K562 (cell line): ENCODE measurements around the gene DYRK1B. TPM values are rescaled to one million over a fixed set of nuclear protein-coding genes. Genes with fewer than 3 reads are reported as not detected.

Experiments
- ATAC-seq: fragments of 200-7000 bp; cut with Tn5 transposase; 3 replicates; pipeline ENCODE4 v1.9.1; 2020; ENCODE audit warnings: moderate library complexity
- BruUV-seq: library from RNA; stranded (reverse); fragments of 400-500 nt; replicated peaks from 2 replicates; lab custom pipeline; 2021; lab: Mats Ljungman, UMichigan
- CTCF ChIA-PET: fragments of 300-600 bp; formaldehyde crosslinking; extraction: SDS; loops from one replicate; lab custom pipeline; 2021; ENCODE audit warnings: low intra/inter-chr PET ratio; lab: Yijun Ruan, JAX
- POLR2A ChIA-PET: fragments of 300-600, 350-650 bp; sonication (Branson Sonifier 250); formaldehyde crosslinking; extraction: SDS; loops from one replicate; lab custom pipeline; 2021; ENCODE audit warnings: antibody characterized with exemption, inconsistent platforms; lab: Yijun Ruan, JAX
- DNase-seq, 4 experiments: peaks; one replicate each; pipeline versions ENCODE4 v3.0.0 to v3.0.0-alpha.2; 2011 to 2018; ENCODE audit warnings: low spot score in 3 of 4, mixed read lengths in 3 of 4; ENCODE audit errors: extremely low read depth in 1 of 4
- FAIRE-seq: peaks from 2 replicates; lab custom pipeline; 2011; peaks lifted over from hg19 to GRCh38; lab: Jason Lieb, UNC
- H2AFZ ChIP-seq: 2 replicates; pipeline ENCODE4 v1.6.0; 2011; ENCODE audit warnings: low read depth, low read length, control low read depth, inconsistent platforms
- H3K27ac ChIP-seq: fragments of 200-600 bp; 3 replicates; pipeline ENCODE4 v1.8.0; 2011; ENCODE audit warnings: low read depth, mild to moderate bottlenecking, control low read depth, inconsistent platforms, low read length, moderate library complexity, mixed read lengths; ENCODE audit errors: extremely low read depth
- H3K27me3 ChIP-seq, 2 experiments: fragments of 300-600 bp in 1 of 2; 2 replicates in 1 of 2; 3 replicates in 1 of 2; pipeline versions ENCODE4 v1.6.0 to v1.8.0; 2011; ENCODE audit warnings: inconsistent platforms in 2 of 2, low read length in 2 of 2, mild to moderate bottlenecking in 1 of 2, mixed read lengths in 1 of 2, moderate library complexity in 1 of 2; ENCODE audit not compliant: control insufficient read depth in 2 of 2, insufficient read depth in 2 of 2
- H3K36me3 ChIP-seq: fragments of 300-600 bp; 3 replicates; pipeline ENCODE4 v1.8.0; 2011; ENCODE audit warnings: mild to moderate bottlenecking, low read length, inconsistent platforms; ENCODE audit not compliant: control insufficient read depth, insufficient read depth
- H3K4me1 ChIP-seq, 2 experiments: fragments of 200-600 bp in 1 of 2; replicated peaks in 1 of 2; 2 replicates in 1 of 2; 3 replicates in 1 of 2; pipeline versions ENCODE4 v1.5.1 to v1.8.0; 2011; ENCODE audit warnings: inconsistent platforms in 2 of 2, low read length in 2 of 2, mild to moderate bottlenecking in 1 of 2, mixed read lengths in 1 of 2, moderate library complexity in 1 of 2; ENCODE audit not compliant: control insufficient read depth in 2 of 2, insufficient read depth in 2 of 2
- H3K4me2 ChIP-seq: 2 replicates; pipeline ENCODE4 v1.6.1; 2011; ENCODE audit warnings: low read length, control low read depth, inconsistent platforms, mixed read lengths; ENCODE audit not compliant: insufficient read depth
- H3K4me3 ChIP-seq: fragments of 200-600 bp; sonication (generic), shearing (Covaris generic); 2 replicates; pipeline ENCODE4 v1.5.1; 2016; ENCODE audit warnings: control low read depth, inconsistent platforms
- H3K79me2 ChIP-seq: fragments of 200-600 bp; 3 replicates; pipeline ENCODE4 v1.8.0; 2011; ENCODE audit warnings: low read length, inconsistent platforms; ENCODE audit not compliant: control insufficient read depth, insufficient read depth
- H3K9ac ChIP-seq, 2 experiments: 2 replicates each; pipeline versions ENCODE4 v1.6.0 to v1.6.1; 2011; ENCODE audit warnings: low read depth in 2 of 2, low read length in 2 of 2, control low read depth in 1 of 2, inconsistent platforms in 1 of 2, mild to moderate bottlenecking in 1 of 2, mixed read lengths in 1 of 2; ENCODE audit not compliant: insufficient read depth in 1 of 2
- H3K9me1 ChIP-seq: one replicate; pipeline ENCODE4 v1.6.0; 2011; ENCODE audit warnings: inconsistent platforms, mild to moderate bottlenecking, low read length, moderate library complexity; ENCODE audit not compliant: control insufficient read depth, insufficient read depth
- H3K9me3 ChIP-seq: replicated peaks from 2 replicates; pipeline ENCODE4 v1.5.1; 2011; ENCODE audit warnings: low read depth, low read length, inconsistent platforms; ENCODE audit not compliant: control insufficient read depth, insufficient read depth
- H4K20me1 ChIP-seq: replicated peaks from 2 replicates; pipeline ENCODE4 v1.6.1; 2011; ENCODE audit warnings: low read length, inconsistent platforms, mixed read lengths; ENCODE audit not compliant: control insufficient read depth, insufficient read depth
- BRD4 ChIP-seq: fragments of 200-600 bp; sonication (generic); IDR thresholded peaks from 2 replicates; pipeline ENCODE4 v1.6.1; 2017; ENCODE audit warnings: inconsistent platforms
- CREB1 ChIP-seq, 2 experiments: sonication (generic) in 1 of 2; formaldehyde crosslinking in 1 of 2; IDR thresholded peaks; 2 replicates each; pipeline versions ENCODE4 v1.6.1 to v1.8.0; 2012 to 2022; ENCODE audit warnings: inconsistent platforms in 1 of 2, mild to moderate bottlenecking in 1 of 2, missing genetic modification reagents in 1 of 2, moderate library complexity in 1 of 2
- FOXK1 ChIP-seq: sonication (generic); formaldehyde crosslinking; IDR thresholded peaks from 2 replicates; pipeline ENCODE4 v1.8.0; 2022; ENCODE audit warnings: missing genetic modification reagents, mild to moderate bottlenecking, borderline replicate concordance
- FOXP1 ChIP-seq: sonication (generic); formaldehyde crosslinking; IDR thresholded peaks from 2 replicates; pipeline ENCODE4 v1.8.0; 2022; ENCODE audit warnings: mild to moderate bottlenecking, missing genetic modification reagents
- HDAC1 ChIP-seq, 2 experiments: fragments of 450-650 bp; IDR thresholded peaks; 2 replicates each; pipeline ENCODE4 v1.6.1; 2016 to 2017; ENCODE audit warnings: inconsistent platforms in 1 of 2, mild to moderate bottlenecking in 1 of 2, moderate library complexity in 1 of 2
- HDAC6 ChIP-seq: IDR thresholded peaks from 2 replicates; pipeline ENCODE4 v1.6.1; 2012; ENCODE audit warnings: low read depth, mild to moderate bottlenecking, control low read depth, inconsistent platforms, low read length, moderate library complexity
- RBFOX2 ChIP-seq: fragments of 200-400 bp; formaldehyde crosslinking; IDR thresholded peaks from 2 replicates; pipeline ENCODE4 v1.6.1; 2017; ENCODE audit warnings: low read depth, mild to moderate bottlenecking, low read length, moderate library complexity
- SRSF1 ChIP-seq: fragments of 200-400 bp; formaldehyde crosslinking; IDR thresholded peaks from 2 replicates; pipeline ENCODE4 v1.6.1; 2017; ENCODE audit warnings: mild to moderate bottlenecking, low read depth, low read length, moderate library complexity
- TBP ChIP-seq: optimal IDR thresholded peaks from 2 replicates; pipeline ENCODE3; 2011; ENCODE audit warnings: low read depth, low read length, improper control_type of control experiment
- TCF7 ChIP-seq: sonication (generic); IDR thresholded peaks from 2 replicates; pipeline ENCODE4 v1.6.1; 2016; ENCODE audit warnings: antibody characterized with exemption, borderline replicate concordance
- TSC22D4 ChIP-seq: fragments of 450-650 bp; IDR thresholded peaks from 2 replicates; pipeline ENCODE4 v1.6.1; 2016; ENCODE audit warnings: missing genetic modification characterization, missing biosample characterization, control low read depth
- U2AF1 ChIP-seq: fragments of 200-400 bp; formaldehyde crosslinking; optimal IDR thresholded peaks from 2 replicates; pipeline ENCODE3; 2017; ENCODE audit warnings: mild to moderate bottlenecking, low read depth, low read length, moderate library complexity
- ZNF121 ChIP-seq: sonication (generic); formaldehyde crosslinking; conservative IDR thresholded peaks from 2 replicates; pipeline ENCODE4 v1.8.0; 2022; ENCODE audit warnings: missing genetic modification reagents
- WGBS: fragments of 100-300 bp; shearing (Covaris generic); methylation state at CpG from one replicate; pipeline ENCODE4 v1.1.6; 2016; ENCODE audit warnings: low coverage, mixed read lengths; ENCODE audit not compliant: insufficient coverage; ENCODE audit errors: missing lambda C conversion rate; 5-methylcytosine and 5-hydroxymethylcytosine counted together
- in situ Hi-C: fragments of 300-500 bp; cut with MboI; formaldehyde crosslinking; loops from 4 replicates; pipeline ENCODE4 v1.15.0; 2018; ENCODE audit warnings: inconsistent platforms, mixed read lengths
- intact Hi-C: fragments of 100-400 bp; cut with micrococcal nuclease; formaldehyde crosslinking; loops from 2 replicates; pipeline ENCODE4 v1.14.2; 2022
- polyA plus RNA-seq, 8 experiments: library from polyadenylated mRNA; depleted of rRNA in 4 of 8; stranded (reverse) in 5 of 8; unstranded in 3 of 8; fragments of >200 nt; fragmentation: Nextera tagmentation in 2 of 8; fragmentation: Illumina TruSeq in 1 of 8; extraction: Ambion mirVana in 2 of 8; extraction: Trizol in 1 of 8; gene quantifications; 2 replicates each; pipeline versions ENCODE4 v1.2.1 to v1.2.3, GENCODE V29; 2011 to 2014; ENCODE audit warnings: inconsistent platforms in 1 of 8, missing spikeins in 1 of 8
- total RNA-seq, 7 experiments: library from RNA; depleted of rRNA in 6 of 7; stranded (reverse); fragments of >200 nt in 6 of 7; fragmentation: Illumina TruSeq in 2 of 7; extraction: Trizol in 2 of 7; gene quantifications; 2 replicates each; pipeline versions ENCODE4 v1.2.1 to v1.2.3, GENCODE V29; 2011 to 2021; ENCODE audit warnings: low replicate concordance in 1 of 7
- TF ChIP-seq, protein P1 (sequence below), 3 experiments: IDR thresholded peaks in 2 of 3; conservative IDR thresholded peaks in 1 of 3; 2 replicates each; pipeline ENCODE4 v1.5.1; 2011 to 2012; ENCODE audit warnings: low read length in 3 of 3, mild to moderate bottlenecking in 3 of 3, control low read depth in 2 of 3, improper control_type of control experiment in 1 of 3, inconsistent platforms in 1 of 3, low read depth in 1 of 3, mixed read lengths in 1 of 3, moderate library complexity in 1 of 3; ENCODE audit not compliant: insufficient read depth in 2 of 3

The DYRK1B gene
- total and polyA plus RNA-seq, 9 of the 15 experiments (the other 6 are each of a cell fraction or from before 2014, with no cell fraction given), result 0.91 to 5.2 (median 1.5) TPM; not detected in 2

DNA sequence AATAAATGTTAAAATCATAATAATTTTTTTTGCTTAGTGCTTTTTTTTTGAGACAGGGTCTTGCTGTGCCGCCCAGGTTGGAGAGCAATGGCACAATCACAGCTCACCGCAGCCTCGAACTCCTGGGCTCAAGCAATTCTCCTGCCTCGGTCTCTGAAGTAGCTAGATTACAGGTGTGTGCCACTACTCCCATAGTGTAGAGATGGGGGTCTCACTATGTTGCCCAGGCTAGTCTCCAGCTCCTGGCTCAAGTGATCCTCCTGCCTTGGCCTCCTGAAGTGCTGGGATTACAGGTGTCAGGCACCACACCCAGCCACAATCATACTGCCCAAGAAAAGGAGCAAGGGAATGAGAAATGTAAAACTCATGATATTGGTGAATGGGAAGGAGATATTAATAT is 7.1 kb upstream of the DYRK1B start:
- H3K27ac ChIP-seq, result peak overlapping the region; percentile 14; the same call in 1 of the 3 replicates
- peaks cover 35 to 55% of the 10 kb centered on the region in 2 experiments for H3K4me1 ChIP-seq
- H3K36me3 ChIP-seq, result peaks cover 73% of the 10 kb centered on the region
- peaks cover 79% of the 10 kb centered on the region for H3K79me2 ChIP-seq
- no peak overlapping the region for H3K9ac ChIP-seq
- DNase-seq (no peak), FAIRE-seq (no peak), ATAC-seq (no peak)
- no peak overlapping the region for H2AFZ ChIP-seq
- intact Hi-C loops, result loop anchor here (5.0 kb wide), 1 partner anchor 289 kb away; no protein-coding TSS in a partner anchor
- no peak overlapping the region for H3K4me3 ChIP-seq
- H3K9me1 ChIP-seq, result peaks cover 8% of the 10 kb centered on the region
- H4K20me1 ChIP-seq, result peaks cover 55% of the 10 kb centered on the region
- no peaks in the 10 kb centered on the region for H3K27me3 ChIP-seq
- POLR2A ChIA-PET, result interaction anchor here (0.6 kb wide), 1 partner anchor 13 kb away, joined by 3 read pairs; no protein-coding TSS in a partner anchor
- no peaks in the 10 kb centered on the region for H3K9me3 ChIP-seq
- peak overlapping the region; percentile 7; the same call in 1 of the 2 replicates for H3K4me2 ChIP-seq
- no peak for TF ChIP-seq HDAC1 (IDR thresholded peaks at IDR 0.05)
- TF ChIP-seq TCF7, result no peak
- no peak for TF ChIP-seq TSC22D4 (tag)
- no peak for TF ChIP-seq CREB1 (IDR thresholded peaks at IDR 0.05)
- no peak for TF ChIP-seq CREB1 (CRISPR knock-in tag; IDR thresholded peaks at IDR 0.05)
- TF ChIP-seq ZNF121 (CRISPR knock-in tag), result peak; percentile 74
- TF ChIP-seq, protein P1, sequence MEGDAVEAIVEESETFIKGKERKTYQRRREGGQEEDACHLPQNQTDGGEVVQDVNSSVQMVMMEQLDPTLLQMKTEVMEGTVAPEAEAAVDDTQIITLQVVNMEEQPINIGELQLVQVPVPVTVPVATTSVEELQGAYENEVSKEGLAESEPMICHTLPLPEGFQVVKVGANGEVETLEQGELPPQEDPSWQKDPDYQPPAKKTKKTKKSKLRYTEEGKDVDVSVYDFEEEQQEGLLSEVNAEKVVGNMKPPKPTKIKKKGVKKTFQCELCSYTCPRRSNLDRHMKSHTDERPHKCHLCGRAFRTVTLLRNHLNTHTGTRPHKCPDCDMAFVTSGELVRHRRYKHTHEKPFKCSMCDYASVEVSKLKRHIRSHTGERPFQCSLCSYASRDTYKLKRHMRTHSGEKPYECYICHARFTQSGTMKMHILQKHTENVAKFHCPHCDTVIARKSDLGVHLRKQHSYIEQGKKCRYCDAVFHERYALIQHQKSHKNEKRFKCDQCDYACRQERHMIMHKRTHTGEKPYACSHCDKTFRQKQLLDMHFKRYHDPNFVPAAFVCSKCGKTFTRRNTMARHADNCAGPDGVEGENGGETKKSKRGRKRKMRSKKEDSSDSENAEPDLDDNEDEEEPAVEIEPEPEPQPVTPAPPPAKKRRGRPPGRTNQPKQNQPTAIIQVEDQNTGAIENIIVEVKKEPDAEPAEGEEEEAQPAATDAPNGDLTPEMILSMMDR (IDR thresholded peaks at IDR 0.05 in 2 of 3, conservative IDR thresholded peaks at IDR 0.05 in 1 of 3; ENCODE audit: insufficient read depth in 2 of 3, low read depth in 1 of 3, low read length in 3 of 3), result no peak
- TF ChIP-seq FOXP1 (CRISPR knock-in tag), result no peak
- no peak for TF ChIP-seq TBP
- TF ChIP-seq U2AF1, result no peak
- no peak for TF ChIP-seq HDAC6
- TF ChIP-seq RBFOX2, result no peak
- no peak for TF ChIP-seq BRD4
- TF ChIP-seq FOXK1 (CRISPR knock-in tag), result 0 out of 2 replicates have a peak, but pooled peaks have one; percentile 41
- TF ChIP-seq SRSF1, result no peak
- in situ Hi-C loops, result no loop called here
- CTCF ChIA-PET, result interaction anchor here (3.5 kb wide), 1 partner anchor 48 kb away, joined by 36 read pairs; no protein-coding TSS in a partner anchor
- 86% methylated on average over 4 of the region's 4 CpGs for WGBS
- no TSS peak for BruUV-seq
